ENCODE measurements around the gene ADRA2C.
A peak's percentile ranks its signal among the peaks of the same experiment; 100 is the strongest.

The ADRA2C gene

DNA sequence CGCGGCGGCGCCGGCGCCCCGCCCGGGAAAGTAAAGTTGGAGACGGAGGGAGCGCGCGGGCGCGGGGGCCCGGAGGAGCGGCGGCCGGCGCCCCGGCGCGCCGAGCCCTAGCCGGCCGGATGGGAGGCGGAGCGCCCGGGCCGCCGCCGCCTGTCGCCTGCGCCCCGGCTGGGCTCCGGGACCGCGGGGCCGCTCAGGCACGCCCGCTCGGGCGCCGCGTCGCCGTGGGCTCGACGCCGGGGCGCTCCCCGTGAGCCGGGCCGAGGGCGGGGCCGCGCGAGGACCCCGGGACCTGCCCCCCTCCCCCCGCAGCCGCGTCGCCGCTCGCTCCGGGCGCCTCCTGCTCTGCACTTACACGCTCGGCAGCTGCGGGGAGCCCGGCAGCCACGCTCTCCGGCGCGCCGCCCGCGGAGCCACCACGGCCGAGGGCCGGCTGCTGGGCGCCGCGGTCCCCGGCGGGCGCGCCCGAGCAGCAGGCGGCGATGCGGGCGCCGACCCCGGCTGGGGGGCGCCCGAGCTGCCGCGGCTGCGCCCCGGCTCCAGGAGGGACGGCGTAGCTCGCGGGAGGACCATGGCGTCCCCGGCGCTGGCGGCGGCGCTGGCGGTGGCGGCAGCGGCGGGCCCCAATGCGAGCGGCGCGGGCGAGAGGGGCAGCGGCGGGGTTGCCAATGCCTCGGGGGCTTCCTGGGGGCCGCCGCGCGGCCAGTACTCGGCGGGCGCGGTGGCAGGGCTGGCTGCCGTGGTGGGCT, at the start of gene ADRA2C:
TSS of gene ADRA2C (plus strand) at position 350 of the 749 bp plus-strand sequence. CDS start at position 572, 222 bp downstream.
- peak in 1 of 2 experiments; percentile 56 for DNase-seq

DNA sequence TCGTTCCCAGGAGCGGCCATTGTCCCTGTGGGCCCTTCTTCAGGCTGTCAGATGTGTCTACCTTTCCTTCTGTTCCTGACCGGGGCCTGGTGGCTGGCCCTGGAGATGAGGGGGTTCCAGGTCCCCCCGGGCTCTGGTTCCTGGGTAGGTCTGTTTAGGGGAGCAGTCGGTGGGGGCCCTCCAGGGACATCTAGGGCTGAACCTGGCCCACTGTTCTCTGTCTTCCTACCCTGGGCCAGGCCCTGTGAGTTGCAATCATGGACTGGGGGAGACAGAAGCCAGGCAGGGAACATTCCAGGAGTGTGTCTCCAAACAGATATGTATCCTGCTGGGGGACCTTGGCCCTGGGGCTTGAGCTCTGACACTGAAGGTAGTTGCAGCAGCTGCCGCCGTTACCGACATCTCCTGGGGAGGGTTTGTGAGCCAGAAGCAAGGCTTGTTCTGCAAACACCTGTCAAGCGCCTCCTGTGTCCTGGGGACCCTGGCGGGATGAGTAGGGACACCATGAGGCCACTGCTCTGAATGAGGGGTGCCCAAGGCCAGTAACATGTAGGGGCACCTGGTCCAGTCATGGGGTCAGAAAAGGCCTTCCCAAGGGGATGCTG, 49.5 kb upstream of the ADRA2C start:
- DNase-seq = no peak

DNA sequence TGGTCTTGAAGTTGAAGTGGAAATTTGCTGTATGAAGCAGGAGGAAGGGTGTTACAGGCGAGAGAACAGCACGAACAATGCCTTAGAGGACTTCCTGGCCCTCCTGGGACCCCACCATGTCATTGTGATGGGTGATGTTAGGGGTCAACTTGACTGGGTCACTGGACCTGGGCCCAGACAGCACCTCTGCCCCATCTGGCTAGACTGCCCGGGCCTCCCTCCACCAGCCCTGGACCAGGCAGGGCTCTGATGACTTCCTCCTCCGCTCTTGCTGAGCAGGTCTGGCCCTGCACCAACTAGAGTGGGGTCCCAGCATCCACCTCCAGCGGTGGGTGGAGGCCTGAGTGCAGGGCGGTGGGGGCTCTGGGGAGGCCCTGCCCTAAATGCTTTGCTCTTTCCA, 48.9 kb upstream of the ADRA2C start:
- no peak for DNase-seq

DNA sequence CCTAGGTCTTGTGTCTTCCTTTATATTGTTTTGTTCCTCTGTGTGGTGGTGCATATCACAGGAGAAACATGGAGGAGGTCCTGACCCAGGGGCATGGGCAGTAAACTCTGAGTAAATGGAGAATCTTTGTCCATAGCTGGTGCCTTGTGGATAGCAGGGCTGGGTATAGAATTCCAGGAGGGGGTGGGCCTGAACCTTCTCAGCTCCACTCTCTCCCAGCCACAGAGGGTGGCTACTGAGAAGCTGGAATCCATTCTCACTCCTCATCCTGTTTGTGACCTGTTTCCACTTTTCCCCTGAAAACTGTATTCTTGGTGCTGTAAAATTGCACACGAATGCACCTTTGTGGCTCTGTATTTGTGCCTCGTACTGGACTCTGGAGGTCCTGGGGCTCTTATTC, 47.7 kb upstream of the ADRA2C start:
- DNase-seq = no peak

DNA sequence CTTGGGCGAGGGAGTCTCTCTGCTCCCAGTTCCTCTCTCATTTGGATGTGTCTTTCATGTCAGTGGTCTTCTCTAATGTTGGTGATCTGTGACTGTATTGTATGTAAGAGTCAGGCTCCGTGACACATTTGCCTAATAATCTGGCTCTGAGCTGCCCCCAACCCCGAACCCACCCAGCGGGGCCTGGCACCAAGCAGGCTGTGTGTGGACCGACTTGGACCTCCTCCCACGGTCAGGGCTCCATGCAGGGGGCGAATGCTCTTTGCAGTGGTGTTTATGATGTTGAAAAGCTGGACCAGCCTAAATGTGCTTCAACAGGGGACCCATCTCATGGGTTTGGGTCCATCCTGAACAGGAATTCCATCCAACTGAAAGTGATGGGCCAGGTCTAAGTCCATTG, 47.0 kb upstream of the ADRA2C start:
- DNase-seq = no peak

DNA sequence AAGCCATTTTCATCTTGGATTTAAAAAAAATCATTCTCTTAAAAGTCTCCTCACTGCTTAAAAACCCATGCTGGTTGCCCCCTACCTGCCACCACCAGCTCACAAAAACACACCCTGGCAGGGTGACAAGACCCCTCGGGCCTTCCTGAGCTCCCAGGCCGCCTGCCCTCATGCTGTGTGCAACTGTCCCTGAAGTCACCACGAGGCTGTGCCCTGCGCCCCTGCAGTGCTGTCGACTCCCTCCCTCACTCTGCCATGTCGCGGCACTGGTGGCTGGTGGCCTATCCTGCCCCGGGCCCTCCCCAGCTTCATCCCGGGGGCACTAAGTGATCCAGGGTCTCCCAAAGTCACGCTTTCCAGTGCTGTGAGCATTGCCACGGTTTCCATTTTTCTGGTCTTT, 46.3 kb upstream of the ADRA2C start:
- no peak for DNase-seq

DNA sequence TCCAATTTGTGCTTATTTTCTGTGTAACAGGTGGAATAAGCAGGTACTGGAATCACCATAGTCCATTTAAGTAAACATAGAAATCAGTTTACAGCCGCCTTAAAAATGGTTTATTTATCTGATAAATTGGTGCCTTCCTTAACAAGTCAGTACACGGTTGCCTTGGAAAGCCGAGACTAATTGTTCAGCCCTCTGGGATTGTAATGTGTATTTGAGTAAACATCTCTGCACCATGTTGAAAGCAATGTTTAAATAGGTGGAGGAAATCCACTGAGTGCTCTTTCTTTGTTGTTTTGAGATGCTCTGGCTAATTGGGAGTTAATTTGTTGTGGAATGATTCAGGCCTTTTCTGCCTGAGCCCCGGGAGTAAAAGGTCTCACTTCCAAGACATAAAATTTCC, 45.7 kb upstream of the ADRA2C start:
- DNase-seq = no peak

DNA sequence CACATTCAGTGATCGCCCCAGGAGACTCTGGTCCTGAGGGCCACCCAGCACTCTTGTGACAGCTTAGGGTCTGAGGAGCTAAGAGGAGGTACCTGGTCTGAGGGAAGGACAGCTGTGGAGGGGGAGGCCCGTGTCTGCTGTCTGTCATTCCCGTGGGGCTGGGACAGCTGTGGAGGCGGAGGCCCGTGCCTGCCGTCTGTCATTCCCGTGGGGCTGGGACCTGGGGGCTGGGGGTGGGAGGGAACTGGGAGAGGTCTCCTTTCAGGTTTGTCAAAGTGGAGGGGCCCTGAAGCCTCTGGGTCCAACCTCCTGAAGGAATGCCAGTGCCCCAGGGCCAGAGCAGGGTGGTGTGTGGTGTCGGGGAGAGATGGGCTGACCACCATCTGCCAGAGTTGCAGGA, 45.0 kb upstream of the ADRA2C start:
- DNase-seq = peak in 1 of 2 experiments; percentile 23

DNA sequence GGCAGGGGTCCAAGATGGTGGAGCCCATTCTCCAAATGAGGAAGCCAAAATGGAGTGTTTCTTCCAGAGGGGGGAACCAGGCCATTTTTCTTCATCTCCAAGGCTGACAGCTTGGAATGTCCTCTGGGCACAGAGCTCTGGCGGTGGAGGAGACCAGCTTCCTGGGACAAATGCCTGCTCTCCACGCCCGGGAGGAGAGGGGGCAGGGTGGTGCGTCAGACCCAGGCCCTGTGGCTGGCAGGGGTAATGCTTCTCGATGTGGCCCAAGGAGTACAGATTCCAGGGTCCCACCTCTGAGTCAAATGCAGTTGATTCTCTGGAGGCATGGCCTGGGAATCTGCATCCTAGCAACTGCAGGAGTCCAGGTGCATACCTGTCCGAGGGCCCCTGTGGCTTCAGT, 44.6 kb upstream of the ADRA2C start:
- DNase-seq = no peak

DNA sequence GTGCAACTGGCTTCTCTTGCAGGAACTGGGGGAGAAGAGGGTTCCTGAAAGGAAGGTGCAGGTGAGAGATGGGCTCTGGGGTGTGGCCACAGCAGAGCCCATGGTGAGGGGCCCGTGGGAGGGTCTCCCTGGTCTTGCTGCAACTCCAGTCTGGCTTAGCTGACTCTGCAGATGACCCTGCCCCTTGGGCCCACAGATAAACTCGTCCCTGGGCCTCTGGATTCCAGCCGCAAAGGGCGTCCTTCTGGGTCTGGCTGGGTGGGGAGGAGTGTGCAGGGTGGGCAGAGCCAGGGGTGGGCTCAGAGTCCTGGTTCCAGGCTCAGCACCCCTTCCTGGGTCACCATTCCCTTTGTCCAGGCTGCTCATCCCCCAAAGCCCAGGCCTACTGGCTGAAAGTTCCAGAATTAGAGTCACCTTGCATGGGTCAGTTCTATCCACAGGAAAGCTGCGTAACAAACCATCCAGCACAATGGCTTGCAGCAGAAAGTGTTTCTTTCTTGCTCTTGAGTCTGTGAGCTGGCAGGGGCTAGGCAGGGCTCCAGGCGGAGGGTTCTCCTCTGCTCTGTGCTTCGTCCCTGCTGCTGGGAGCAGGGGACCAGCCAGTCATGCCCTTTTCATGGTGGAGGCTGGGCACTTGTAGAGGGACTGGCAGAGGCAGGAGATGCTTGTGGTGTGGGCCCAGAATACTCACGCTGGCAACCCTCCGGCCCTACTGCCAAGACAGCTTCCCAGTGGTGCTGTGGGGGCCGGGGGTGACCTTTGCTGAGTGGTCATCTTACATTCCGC, 43.5 kb upstream of the ADRA2C start:
- DNase-seq = no peak

DNA sequence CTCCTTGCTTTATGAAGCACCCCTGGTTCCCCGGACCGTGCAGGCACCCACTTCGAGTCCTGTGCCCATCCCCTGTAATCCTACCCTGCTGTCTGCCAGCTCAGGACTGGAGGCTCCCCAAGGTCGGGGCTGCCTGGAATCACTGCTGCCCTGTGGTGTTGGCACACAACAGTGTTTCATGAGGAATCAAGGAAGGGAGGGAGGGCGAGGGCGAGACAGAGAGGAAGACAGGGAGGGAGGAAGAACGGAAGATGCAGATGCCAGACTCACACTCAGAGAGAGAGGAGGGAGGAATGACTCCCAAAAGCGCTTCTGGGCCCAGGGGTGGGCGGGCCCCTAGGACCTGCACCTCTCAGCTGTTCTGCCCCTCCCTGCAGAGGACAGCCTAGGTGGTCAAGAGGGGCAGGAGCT, 42.9 kb upstream of the ADRA2C start:
- no peak for DNase-seq

DNA sequence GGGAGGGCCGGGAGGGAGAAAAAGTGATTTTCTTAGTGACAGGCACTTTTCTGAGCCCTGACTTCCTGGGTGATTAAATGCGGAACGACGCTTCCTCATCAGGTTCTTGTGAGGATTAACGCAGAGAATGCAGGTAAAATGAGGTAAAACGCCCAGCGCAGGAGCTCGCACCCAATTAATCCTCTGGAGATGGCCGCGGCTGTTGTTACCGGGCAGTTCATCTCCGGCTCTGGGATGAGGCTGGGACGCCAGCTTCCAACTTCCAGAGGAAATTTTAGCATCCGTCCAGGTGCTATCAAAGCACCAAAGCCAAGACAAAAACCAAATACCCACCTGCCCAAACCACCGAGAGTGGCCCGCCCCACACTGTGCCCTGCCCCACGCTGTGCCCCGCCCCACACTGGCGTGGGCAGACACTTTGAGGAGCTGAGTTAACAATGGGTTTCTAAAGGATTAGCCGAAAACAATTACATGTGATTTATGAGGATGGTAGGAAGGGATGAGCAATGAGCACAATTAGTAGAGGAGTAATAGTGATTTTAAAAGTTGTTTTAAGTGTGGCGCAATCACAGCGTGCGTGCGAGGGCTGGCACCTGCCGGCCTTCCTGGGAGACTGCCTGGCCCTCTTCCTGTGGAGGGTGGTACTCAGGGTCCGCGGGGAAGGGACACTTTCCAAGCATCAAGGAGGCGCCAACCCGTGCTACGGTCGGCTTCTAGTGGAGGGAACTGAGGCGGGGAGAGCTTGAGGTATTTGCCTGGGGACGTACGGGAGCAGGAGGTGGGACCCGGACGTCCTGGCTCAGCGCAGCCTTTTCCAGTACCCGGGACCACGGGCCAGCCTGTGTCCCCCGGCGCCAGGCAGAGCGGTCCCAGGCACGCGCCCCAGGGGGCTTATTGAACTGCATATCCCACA, 41.6 kb upstream of the ADRA2C start:
- peak in 1 of 2 experiments; percentile 26 for DNase-seq

DNA sequence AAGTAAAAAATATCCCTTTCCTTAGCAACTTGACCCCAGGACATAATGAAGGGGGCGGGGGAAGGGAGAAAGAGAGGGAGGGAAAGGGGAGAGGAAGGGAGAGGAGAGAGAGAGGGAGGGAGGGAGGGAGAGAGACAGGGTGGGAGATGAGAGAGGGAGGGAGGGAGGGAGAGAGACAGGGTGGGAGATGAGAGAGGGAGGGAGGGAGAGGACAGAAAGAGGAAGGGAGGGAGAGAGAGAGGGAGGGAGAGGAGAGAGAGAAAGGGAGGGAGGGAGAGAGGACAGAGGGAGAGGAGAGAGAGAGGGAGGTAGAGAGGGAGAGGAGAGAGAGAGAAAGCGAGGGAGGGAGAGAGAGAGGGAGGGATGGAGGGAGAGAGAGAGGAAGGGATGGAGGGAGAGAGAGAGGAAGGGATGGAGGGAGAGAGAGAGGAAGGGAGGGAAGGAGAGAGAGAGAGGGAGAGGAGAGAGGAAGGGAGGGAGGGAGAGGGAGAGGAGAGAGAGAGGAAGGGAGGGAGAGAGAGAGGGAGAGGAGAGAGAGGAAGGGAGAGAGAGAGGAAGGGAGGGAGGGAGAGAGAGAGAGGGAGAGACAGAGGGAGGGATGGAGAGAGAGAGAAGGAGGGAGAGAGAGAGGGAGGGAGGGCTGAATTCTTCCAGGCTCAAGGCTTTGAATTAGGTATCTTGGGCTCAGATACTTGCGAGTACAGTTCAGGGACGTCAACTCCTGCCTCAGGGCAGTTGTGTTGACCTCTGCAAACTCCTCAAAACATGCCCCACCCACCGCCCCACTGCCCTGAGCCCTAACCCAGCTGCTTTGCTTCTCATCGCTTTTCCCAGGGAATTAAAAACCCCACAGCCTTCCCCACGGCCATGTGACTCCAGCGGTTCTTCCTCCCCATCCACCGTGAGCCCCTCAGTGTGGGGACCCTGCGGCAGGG, 40.0 kb upstream of the ADRA2C start:
- DNase-seq = no peak

DNA sequence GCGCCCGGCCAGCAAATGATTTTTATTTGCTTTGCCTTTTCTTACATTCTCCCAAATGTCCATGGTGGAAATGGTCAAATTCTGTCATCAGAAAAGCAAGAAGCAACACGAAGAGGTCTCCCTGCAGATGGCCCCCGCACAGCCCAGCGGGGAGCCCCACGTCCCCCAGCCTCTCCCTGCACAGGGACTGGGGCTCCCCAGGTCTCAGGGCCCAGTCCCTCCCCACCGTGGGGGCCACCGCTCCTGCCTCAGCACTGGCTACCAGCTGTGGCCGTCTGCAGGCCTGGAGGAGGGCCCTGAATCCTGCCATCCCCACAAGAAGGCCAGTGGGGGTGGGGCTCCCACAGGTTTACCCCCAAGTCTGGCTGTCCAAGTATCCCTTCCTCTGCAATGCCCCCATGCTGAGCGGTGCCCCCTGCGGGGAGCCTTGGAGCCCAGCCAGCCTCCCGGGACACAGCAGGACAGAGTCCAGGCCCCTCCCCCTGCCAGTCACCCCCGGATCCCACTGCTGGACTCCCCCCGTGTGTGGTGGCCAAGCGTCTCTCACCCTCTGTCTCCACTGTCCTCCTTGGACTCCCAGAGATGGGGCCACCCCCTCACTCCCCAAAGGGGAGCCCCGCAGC, 38.2 kb upstream of the ADRA2C start:
- no peak for DNase-seq

DNA sequence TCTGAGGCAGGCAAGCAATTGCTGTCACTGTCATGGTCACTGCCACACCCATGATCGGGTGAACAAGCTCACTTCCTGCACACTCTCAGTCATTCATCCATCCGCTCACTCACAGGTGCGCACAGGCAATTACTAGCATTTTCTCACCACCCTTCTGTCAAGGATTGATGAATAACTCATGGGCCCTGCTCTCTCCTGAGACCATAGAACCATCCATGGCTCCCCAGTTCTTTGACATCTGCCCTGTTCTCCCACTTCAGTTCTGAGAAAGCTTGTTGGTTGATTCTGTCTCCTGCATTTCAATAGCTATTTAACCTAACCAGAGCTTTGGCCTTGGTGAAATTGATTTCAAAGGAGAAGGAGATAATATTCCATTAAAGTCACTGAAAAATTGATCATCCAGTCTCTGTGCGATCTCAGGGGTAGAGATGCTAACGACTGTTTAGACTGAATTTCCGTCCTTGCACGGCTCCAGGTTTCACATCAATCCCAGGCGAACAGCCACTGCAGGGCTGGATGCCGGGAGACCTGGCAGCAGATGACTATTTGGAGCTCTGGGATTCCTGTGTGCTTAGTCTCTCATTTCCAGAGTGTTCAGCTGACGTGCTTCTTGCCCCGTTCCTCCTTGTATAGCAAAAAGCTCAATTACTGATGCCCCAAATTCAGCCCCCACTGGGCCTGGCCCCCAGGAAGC, 36.9 kb upstream of the ADRA2C start:
- no peak for DNase-seq

DNA sequence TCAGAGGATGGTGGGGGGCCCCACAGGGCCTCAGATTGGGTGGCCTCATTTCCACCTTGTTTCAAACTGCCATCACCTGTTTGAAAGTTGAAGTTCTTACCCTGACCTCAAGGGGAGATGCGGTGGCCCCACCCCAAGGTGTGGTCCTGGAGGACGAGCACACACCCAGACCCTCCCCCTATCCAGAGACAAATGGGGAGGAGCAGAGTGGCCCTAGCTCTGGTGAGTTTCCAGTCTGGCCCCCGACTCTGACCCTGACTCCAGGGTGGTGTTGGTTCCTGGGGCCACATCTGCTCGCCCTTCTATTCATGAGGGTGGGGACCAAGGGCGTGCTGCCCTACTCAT, 36.3 kb upstream of the ADRA2C start:
- no peak for DNase-seq

DNA sequence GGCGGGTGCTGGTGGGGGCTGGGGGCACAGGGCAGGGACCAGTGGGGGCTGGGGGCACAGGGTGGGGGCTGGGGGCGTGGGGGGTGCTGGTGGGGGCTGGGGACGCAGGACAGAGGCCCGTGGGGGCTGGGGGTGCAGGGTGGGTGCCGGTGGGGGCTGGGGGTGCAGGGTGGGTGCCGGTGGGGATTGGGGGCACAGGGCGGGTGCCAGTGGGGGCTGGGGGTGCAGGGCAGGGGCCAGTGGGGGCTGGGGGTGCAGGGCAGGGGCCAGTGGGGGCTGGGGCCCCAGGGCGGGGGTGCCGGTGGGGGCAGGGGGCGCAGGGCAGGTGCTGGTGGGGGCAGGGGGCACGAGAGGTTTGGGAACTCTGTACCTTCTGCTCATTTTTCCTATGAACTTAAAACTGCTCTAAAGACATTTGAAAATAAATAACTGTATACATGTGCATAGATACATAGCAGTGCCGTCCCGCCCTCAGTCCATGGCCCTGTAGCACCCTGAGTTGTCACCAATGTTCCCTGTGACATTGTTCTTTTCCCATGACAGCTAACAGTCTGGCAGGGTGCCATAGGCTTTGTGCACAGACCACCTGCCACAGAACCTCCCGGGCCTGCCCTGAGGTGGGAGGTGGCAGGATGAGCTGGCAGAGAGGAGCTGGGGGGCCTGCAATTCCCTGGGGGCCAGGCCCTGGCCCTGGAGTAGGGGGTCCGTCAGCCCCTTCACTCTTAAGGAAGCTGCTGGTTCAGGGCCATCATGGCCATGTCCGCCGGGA, 35.6 kb upstream of the ADRA2C start:
- peak; percentile 22 to 69 for DNase-seq

DNA sequence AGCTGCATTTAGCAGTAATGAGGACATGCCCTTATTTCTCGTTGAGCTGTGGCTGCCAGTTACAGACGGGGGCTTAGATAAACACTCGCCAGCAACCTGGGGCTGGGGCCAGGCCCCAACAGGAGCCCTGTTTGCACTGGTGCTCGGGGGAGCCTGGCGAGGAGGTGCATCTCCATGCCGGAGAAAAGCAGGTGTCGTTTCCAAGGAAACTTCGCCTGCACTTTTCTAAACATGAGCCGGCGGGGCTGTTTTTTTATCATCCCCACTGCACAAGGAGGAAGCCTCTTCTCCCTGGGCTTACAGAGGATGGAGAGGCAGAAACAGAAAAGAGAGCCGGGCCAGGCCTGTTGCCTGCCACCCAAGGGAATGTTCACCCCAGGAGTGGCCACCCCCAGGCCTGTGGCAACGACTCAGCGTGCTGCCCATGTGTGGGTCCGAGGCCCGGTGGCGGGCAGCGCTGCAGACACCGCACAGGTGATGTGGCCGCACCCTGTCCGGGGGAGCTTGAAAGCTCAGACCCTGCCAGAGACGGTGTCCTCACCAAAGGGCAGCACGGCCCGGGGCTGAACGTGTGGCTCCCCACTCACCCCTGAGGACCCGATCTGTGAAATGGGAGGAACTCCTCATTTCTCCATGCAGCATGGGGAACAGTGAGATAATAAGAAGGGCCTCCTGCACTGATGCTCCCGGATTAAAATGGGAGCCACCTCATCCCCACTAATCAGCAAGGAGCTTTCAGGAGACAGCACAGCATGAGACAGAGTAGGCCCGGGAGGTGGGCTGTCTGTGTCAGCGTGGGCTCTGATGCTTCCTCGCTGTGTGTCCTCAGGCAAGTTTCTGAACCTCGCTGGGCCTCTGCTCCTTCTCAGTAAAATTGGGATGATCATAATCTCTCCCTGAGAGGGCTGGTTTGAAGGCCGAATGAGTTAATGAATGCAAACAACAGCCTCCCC, 33.8 kb upstream of the ADRA2C start:
- no peak for DNase-seq

DNA sequence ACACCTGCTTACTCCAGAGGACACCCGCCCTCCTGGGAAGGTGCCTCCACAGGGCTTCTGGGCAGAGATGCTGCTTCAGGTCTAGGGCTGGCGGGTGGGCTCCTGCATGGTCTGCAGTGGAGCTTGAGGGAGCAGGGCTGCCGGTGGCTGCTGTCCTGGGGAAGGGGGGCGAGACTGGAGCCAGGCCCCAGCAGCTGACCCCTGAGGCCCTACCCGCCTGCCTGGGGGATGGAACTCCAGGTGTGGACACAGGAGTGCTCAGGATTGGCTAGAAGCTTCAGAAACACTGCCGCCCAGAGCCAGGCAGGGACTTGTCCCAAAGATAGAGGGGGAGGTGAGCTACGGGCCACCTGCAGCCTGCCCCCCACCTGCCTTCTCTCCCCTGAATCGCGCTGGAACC, 33.0 kb upstream of the ADRA2C start:
- DNase-seq = no peak

Measured in NCI-H524 (cell line).